ENCODE measurements around the gene PPP2R3C.
"Not testable (repeated sequence)": the region's sequence is repeated elsewhere in the genome, so short reads cannot be mapped to it uniquely, and the experiment has no call there.

The PPP2R3C gene

GRCh38 chr14:35042632-35043031, 79.2 kb downstream of the PPP2R3C start:
- Histone ChIP-seq H3K36me3 (ENCODE audit: insufficient read depth, low read length) (no peaks in the 10 kb centered on the region), H3K79me2 (ENCODE audit: control insufficient read depth, insufficient read depth, low read length, unreplicated experiment) (peaks cover 6% of the 10 kb centered on the region), H3K4me3 (ENCODE audit: low read depth, low read length) (no peak overlapping the region), H3K4me1 (ENCODE audit: control insufficient read depth, insufficient read depth, low read length, unreplicated experiment) (peaks cover 12% of the 10 kb centered on the region), H3K27ac (ENCODE audit: low read depth, low read length) (no peak overlapping the region), H3K27me3 (ENCODE audit: insufficient read depth, low read length) (no peaks in the 10 kb centered on the region), H2AFZ (ENCODE audit: low read length, unreplicated experiment) (no peak overlapping the region)

- not testable (repeated sequence) for H3K79me2 ChIP-seq (ENCODE audit: control insufficient read depth, insufficient read depth, low read length, unreplicated experiment); H2AFZ ChIP-seq (ENCODE audit: low read length, unreplicated experiment); H3K4me1 ChIP-seq (ENCODE audit: control insufficient read depth, insufficient read depth, low read length, unreplicated experiment); H3K36me3 ChIP-seq (ENCODE audit: insufficient read depth, low read length); H3K4me3 ChIP-seq (ENCODE audit: low read depth, low read length); H3K27me3 ChIP-seq (ENCODE audit: insufficient read depth, low read length); H3K27ac ChIP-seq (ENCODE audit: low read depth, low read length)
Observed at GRCh38 chr14:35038312-35038711, 83.5 kb downstream of the PPP2R3C start.

Data from ACC112 (cell line).